ENCODE data around the gene LMX1A.

The LMX1A gene

DNA sequence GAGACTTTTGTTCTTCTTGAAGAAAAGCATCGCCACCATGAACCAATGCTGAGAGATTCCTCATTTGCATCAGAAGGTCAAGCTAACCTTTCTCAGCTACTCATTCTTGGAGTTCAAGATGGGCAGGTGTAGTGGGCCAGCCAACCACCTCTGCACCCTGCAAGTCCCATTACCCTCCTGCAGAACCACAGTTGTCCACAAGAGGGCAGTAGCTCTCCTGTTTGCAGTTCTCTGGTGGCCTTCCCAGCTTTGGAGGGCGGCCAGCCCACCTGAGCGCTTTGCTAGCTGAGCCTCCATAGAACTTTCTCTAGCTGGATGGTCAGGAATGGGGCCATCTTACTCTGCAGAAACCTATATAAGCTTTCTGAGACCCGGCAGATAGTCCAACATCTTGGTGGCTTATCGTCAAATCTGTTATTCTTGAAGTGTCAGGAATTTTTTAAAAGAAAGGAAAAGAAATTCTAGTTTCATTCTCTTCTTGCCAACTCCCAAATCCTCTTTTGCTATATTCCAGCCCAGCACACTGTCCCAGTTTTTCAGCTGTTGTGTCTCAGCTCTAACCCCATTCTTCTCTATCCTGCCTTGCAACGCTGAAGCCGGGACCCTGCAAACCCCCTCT lies 11.0 kb upstream of the LMX1A start:
- peak; percentile 46 to 54 for DNase-seq (ENCODE audit: low read depth in 2 of 2)

- no peak for DNase-seq (ENCODE audit: low read depth in 2 of 2)
Observed at GRCh38 chr1:165365341-165365740, 8.8 kb upstream of the LMX1A start.

- no peak for DNase-seq (ENCODE audit: low read depth in 2 of 2)
Observed at GRCh38 chr1:165364568-165365133, 8.1 kb upstream of the LMX1A start.

DNA sequence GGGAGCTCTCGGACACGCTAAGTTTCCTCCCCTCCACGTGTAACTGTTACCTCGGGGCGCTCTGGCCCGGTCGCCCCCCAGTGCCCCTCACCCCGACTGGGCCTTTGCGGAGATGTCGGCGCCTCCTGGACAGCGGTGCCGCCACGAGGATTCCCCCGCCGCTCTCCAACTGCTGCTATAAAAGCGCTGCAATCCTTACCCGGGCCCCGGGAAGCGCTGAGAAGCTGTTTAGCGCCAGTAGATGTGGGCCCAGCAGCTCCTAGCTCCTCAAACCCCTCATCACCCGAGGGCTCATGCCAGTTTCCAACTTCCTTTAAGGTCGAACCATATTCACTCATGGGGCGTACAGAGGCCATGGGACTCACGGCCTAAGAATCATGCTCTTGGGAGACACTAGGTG lies 361 bp upstream of the LMX1A start:
- DNase-seq (ENCODE audit: low read depth in 2 of 2): no peak

- DNase-seq (ENCODE audit: low read depth in 2 of 2): no peak
Observed at GRCh38 chr1:165355139-165355976, 1.2 kb downstream of the LMX1A start.

GRCh38 chr1:165354739-165355138 lies 1.8 kb downstream of the LMX1A start:
- DNase-seq (ENCODE audit: low read depth in 2 of 2): no peak

DNA sequence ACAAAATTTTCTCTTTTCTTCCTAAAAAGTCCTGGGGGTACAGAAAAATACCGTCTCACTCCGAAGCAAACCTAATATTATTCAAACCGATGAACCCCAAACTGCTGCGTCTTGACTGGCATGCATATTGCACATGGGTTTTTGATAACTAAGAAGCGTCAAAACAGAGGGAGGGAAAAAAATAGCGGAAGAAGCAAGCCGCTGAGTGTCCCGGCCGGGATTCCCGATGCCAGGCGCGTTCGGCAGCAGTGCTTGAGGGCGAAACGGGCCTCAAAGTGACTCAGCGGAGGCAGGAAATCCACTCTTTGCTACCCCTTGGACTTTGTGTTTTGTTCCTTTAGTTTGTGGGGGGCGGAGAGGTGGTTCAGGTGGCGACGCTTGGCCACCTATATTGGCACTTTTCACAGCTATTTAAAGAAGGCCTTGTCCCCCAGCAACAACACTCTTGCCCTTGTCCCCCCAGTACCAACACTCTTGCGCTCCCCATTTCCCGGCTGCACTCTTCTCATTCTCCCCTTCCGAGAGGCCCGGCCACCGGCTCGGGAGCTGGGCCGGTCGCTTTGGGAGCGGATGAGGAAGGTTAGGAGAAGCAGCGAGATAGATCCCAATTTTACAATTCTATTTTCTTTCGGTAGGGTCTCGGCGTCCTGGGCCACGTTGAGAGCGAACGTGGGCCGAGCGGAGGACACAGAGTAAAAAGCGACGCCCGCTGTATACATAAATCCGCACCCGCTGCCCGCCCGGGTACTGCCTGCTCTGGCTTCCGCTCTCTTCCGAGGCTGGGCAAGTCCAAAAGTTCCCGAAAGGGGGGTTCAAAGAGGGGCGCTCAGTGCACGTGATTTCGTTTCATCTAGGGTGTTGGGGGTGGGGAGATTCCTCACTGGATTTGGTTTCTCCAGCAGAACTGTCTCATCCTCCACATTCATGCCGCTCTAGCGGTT lies 2.5 kb downstream of the LMX1A start:
- no peak for DNase-seq (ENCODE audit: low read depth in 2 of 2)

DNA sequence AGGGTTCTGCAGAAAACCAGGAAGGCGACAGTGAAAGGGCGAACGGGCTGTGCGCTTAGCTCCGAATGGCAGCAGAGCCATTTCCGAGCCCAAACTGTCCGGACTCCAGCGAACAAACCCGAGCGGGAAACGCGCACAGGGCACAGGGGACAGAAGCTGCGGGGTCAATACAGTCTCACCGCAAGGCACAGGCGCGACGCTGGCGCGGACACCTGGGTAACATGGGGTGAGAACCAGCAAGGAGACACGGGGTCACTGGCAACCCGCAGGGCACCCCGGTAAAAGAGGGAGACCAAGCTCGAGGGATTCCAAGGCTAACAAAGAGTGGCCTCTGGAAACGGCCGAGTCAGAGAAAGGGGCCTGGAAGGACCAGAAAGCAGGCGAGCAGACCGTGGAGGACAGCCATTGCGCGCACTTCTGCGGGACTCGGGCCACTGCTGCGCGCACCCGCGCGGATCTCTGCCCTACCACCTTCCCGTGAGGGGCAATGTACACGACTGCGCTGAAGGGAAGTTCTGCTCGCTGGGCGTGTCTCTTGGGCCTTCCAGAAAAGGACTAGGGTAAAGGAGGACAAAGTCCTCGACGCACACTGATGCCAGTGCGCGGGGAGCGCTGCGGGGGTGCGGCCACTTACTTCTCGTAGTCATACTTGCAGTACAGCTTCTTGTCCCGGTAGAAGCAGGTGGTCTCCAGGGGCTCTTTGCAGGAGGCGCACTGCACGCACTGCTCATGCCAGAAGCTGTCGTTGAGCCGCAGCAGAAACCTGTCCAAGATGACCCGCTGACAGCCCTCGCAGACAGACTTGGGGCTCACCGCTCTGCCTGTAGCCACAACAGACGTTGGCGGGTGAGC lies 3.8 kb downstream of the LMX1A start:
- DNase-seq (ENCODE audit: low read depth in 2 of 2): no peak

GRCh38 chr1:165351863-165352441 lies 4.6 kb downstream of the LMX1A start:
- no peak for DNase-seq (ENCODE audit: low read depth in 2 of 2)

GRCh38 chr1:165350840-165351239 lies 5.7 kb downstream of the LMX1A start:
- DNase-seq (ENCODE audit: low read depth in 2 of 2): no peak

DNA sequence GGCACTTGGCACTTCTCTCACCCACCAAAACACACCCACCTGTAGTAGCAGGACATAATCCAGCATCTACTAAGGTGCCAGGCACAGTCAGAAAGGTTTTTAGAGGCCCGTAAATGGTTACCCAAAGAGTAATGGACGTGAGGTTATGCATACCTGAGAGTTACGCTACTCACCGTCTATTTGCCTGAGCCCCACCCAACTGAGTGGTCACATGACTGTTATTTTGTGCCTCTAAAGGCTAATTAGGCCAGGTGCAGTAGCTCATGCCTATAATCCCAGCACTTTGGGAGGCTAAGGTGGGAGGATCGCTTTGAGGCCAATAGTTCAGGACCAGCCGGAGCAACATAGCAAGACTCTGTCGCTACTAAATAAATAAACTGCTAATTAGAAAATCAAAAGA lies 11.0 kb downstream of the LMX1A start:
- DNase-seq (ENCODE audit: low read depth in 2 of 2): no peak

GRCh38 chr1:165344736-165345135 lies 11.8 kb downstream of the LMX1A start:
- DNase-seq (ENCODE audit: low read depth in 2 of 2): no peak

DNA sequence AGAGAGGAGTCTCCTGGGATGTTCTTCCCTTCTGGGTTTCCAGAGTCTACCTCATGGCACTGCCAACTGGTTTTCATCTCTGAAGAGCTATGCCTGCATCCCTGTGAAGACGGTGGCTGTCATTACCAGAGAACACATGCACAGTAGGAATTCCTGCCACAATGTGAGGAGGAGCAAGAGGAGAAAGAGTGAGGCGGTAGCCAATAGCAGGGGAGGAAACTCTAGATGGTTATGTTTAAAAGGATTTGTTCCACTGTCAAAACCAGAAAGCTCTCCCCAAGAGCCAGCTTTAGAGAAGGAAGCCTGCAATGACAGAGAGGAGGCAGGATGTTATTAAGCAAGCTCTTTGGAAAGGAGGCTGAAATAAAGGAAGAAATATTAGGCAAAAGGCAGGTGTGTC lies 12.3 kb downstream of the LMX1A start:
- DNase-seq (ENCODE audit: low read depth in 2 of 2): no peak

- DNase-seq (ENCODE audit: low read depth in 2 of 2): no peak
Observed at GRCh38 chr1:165342587-165342986, 13.9 kb downstream of the LMX1A start.

DNA sequence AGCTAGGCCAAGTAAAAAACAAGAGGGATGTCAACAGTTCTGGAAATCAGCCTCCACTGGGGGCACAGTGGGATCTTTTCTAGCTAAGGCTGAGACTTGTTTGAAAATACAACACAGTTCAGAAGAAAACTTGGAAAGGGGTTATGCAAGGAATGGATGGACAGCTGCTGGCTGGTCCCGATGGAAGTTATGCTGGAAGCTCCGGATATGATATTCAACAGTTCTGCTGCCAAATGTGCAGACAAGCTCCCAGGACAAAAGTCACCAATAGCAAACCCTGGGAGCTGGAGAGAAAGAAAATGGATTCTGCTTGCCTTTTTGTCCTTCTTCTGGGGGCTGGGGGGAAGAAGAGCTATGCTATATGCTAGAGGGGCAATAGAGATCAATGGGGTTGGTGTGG lies 14.3 kb downstream of the LMX1A start:
- DNase-seq (ENCODE audit: low read depth in 2 of 2): no peak

DNA sequence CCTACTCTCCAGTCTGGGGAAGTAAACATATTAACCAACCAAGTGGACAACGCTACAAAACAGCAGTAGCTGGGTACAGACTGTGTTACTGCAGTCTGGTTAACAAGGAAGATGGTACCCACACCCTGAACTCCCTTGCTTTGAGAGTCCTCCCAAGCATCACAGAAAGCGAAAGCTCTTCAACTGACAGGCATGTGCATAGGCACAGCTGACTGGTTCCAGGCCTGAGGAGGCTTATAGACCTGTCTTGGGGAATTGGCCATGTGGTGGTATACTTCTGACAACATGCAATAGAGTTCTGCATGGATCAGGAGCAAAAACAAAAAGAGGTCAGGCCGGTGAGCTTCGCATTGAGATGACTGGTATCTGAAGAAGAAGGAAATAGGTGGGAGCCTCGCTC lies 17.4 kb downstream of the LMX1A start:
- no peak for DNase-seq (ENCODE audit: low read depth in 2 of 2)

DNA sequence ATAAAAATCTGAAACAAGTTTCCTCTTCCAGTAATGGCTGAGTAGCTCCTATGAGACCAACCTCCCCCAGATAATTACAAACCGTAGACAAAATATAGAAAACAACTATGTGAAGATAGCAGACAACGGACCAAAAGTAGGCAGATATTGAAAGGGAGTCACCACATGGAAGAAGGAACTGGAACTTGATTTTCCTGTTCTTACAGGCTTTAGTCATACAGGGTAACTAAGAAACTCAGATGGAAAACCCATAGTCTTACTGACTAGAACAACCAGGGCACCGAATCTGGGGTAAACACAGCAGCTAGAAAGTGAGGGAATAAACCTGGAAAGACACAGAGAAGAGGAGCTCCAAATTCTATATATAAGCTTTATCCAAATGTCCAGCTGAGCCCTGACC lies 26.0 kb downstream of the LMX1A start:
- no peak for DNase-seq (ENCODE audit: low read depth in 2 of 2)

DNA sequence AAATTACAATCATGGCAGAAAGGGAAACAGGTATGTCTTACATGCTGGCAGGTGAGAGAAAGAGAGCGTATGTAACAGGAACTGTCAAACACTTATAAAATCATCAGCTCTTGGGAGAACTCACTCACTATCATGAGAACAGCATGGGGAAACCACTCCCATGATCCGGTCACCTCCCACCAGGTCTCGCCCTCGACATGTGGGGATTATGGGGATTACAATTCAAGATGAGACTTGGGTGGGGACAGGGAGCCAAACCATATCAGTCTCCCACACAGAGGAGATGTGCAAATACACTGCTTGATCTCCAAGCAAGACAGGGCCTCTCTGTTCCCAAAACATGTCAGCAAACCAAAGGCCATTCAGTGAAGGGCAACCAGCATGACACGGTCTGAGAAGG lies 27.4 kb downstream of the LMX1A start:
- DNase-seq (ENCODE audit: low read depth in 2 of 2): no peak

GRCh38 chr1:165328136-165328535 lies 28.4 kb downstream of the LMX1A start:
- DNase-seq (ENCODE audit: low read depth in 2 of 2): no peak

DNA sequence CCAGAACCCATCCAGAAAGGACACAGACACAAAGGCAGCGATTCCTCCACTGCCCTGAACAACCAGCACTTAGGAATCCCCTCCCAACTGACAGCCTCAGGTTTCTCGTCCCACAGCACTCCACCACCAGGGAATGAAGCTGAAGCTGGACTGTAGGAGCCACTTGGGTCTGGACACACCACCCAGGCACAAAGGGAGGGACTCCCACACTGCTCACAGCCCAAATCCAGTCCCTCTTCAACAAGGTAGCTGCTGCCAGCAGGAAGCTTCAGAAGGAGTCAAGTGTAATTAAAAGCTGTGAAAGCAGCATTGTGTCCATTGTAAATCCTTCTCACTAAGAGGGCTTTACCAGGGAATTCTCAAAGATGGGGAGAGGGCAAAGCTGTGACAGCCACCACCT lies 29.0 kb downstream of the LMX1A start:
- DNase-seq (ENCODE audit: low read depth in 2 of 2): no peak

Data from stimulated activated CD8-positive, alpha-beta memory T cell treated with anti-CD3 and anti-CD28 coated beads, Interleukin-15, amount 100 ng/mL, for 48 hours (primary cell).